MM.1S (cell line): ENCODE measurements around the gene STK38L.
A peak's percentile ranks its signal among the peaks of the same experiment; 100 is the strongest.

Experiments used
- DNase-seq: peaks from one replicate; pipeline ENCODE4 v3.0.0-alpha.2; 2015
- H2AFZ ChIP-seq: fragments of 300-600 bp; sonication (generic); 2 replicates; pipeline ENCODE4 v1.6.0; 2016; ENCODE audit warnings: antibody characterized with exemption, low read length
- H3F3A ChIP-seq: fragments of 300-600 bp; sonication (generic); 2 replicates; pipeline ENCODE4 v1.6.1; 2016; ENCODE audit warnings: mild to moderate bottlenecking, antibody characterized with exemption, low read length, moderate library complexity, mixed read lengths; ENCODE audit not compliant: insufficient read depth
- H3K27ac ChIP-seq: fragments of 300-600 bp; sonication (generic); 2 replicates; pipeline ENCODE4 v1.5.1; 2016; ENCODE audit warnings: mild to moderate bottlenecking, low read length
- H3K27me3 ChIP-seq: fragments of 300-600 bp; sonication (generic); replicated peaks from 2 replicates; pipeline ENCODE4 v1.6.0; 2016; ENCODE audit warnings: low read length; ENCODE audit not compliant: insufficient read depth
- H3K36me3 ChIP-seq: fragments of 300-600 bp; sonication (generic); replicated peaks from 2 replicates; pipeline ENCODE4 v1.6.1; 2016; ENCODE audit warnings: mild to moderate bottlenecking, low read length, mixed read lengths; ENCODE audit not compliant: insufficient read depth
- H3K4me1 ChIP-seq: fragments of 300-600 bp; sonication (generic); 2 replicates; pipeline ENCODE4 v1.6.1; 2016; ENCODE audit warnings: low read length, mixed read lengths
- H3K4me2 ChIP-seq: fragments of 300-600 bp; sonication (generic); 2 replicates; pipeline ENCODE4 v1.6.0; 2016; ENCODE audit warnings: low read depth, low read length
- H3K4me3 ChIP-seq: fragments of 300-600 bp; sonication (generic); 2 replicates; pipeline ENCODE4 v1.5.1; 2016; ENCODE audit warnings: low read length, mixed read lengths
- H3K79me2 ChIP-seq: fragments of 300-600 bp; sonication (generic); 2 replicates; pipeline ENCODE4 v1.6.1; 2016; ENCODE audit warnings: mixed run types, low read length, mixed read lengths
- H3K9ac ChIP-seq: fragments of 300-600 bp; sonication (generic); 2 replicates; pipeline ENCODE4 v1.6.1; 2016; ENCODE audit warnings: low read length, mixed read lengths
- H3K9me2 ChIP-seq: fragments of 300-600 bp; sonication (generic); replicated peaks from 2 replicates; pipeline ENCODE4 v1.6.1; 2016; ENCODE audit warnings: mild to moderate bottlenecking, low read length, mixed read lengths; ENCODE audit not compliant: insufficient read depth
- H3K9me3 ChIP-seq: fragments of 300-600 bp; sonication (generic); replicated peaks from 2 replicates; pipeline ENCODE4 v1.6.1; 2016; ENCODE audit warnings: mild to moderate bottlenecking, low read length, mixed read lengths; ENCODE audit not compliant: insufficient read depth
- H4K20me1 ChIP-seq: fragments of 300-600 bp; sonication (generic); 2 replicates; pipeline ENCODE4 v1.6.1; 2016; ENCODE audit warnings: mild to moderate bottlenecking, low read length, moderate library complexity, mixed read lengths; ENCODE audit not compliant: insufficient read depth
- CTCF ChIP-seq: fragments of 300-600 bp; sonication (generic); IDR thresholded peaks from 2 replicates; pipeline ENCODE4 v1.5.1; 2016; ENCODE audit warnings: antibody characterized with exemption, low read length, mixed read lengths
- EZH2 ChIP-seq: fragments of 300-600 bp; sonication (generic); optimal IDR thresholded peaks from 2 replicates; pipeline ENCODE3; 2017; ENCODE audit warnings: low read depth, mild to moderate bottlenecking, antibody characterized with exemption, low read length, mixed read lengths
- EZH2phosphoT487 ChIP-seq: fragments of 300-600 bp; sonication (generic); IDR thresholded peaks from 2 replicates; pipeline ENCODE4 v1.6.1; 2018; ENCODE audit warnings: antibody characterized with exemption, low read length

Gene STK38L

GRCh38 chr12:27244689-27245488, 803 bp downstream of the STK38L start:
- H4K20me1 ChIP-seq, result no peaks in the 10 kb centered on the region
- DNase-seq, result no peak
- TF ChIP-seq EZH2 (no peak), EZH2phosphoT487 (no peak), CTCF (no peak)
- no peaks in the 10 kb centered on the region for H3K36me3 ChIP-seq
- 0 out of 2 replicates have a peak overlapping the region, but pooled peaks have one; percentile 15 for H2AFZ ChIP-seq
- H3K79me2 ChIP-seq, result peaks cover 58% of the 10 kb centered on the region
- peaks cover 12% of the 10 kb centered on the region for H3F3A ChIP-seq
- peak overlapping the region; percentile 82 for H3K4me2 ChIP-seq
- peak overlapping the region; percentile 96 for H3K9ac ChIP-seq
- H3K4me1 ChIP-seq, result peaks cover 24% of the 10 kb centered on the region
- no peaks in the 10 kb centered on the region for H3K9me3 ChIP-seq
- H3K27me3 ChIP-seq, result no peaks in the 10 kb centered on the region
- peak overlapping the region; percentile 93 for H3K4me3 ChIP-seq
- H3K27ac ChIP-seq, result peak overlapping the region; percentile 68
- H3K9me2 ChIP-seq, result no peaks in the 10 kb centered on the region

- H3K4me1 ChIP-seq, result peaks cover 28% of the 10 kb centered on the region
- peaks cover 70% of the 10 kb centered on the region for H3K79me2 ChIP-seq
- peak overlapping the region; percentile 82 for H3K4me2 ChIP-seq
- no peaks in the 10 kb centered on the region for H4K20me1 ChIP-seq
- H3K36me3 ChIP-seq, result no peaks in the 10 kb centered on the region; the same call in 1 of the 2 replicates
- TF ChIP-seq CTCF (no peak), EZH2phosphoT487 (no peak), EZH2 (no peak)
- H3F3A ChIP-seq, result peaks cover 12% of the 10 kb centered on the region
- peak overlapping the region; percentile 68; the same call in 1 of the 2 replicates for H3K27ac ChIP-seq
- H2AFZ ChIP-seq, result no peak overlapping the region
- H3K9me3 ChIP-seq, result no peaks in the 10 kb centered on the region
- H3K9me2 ChIP-seq, result no peaks in the 10 kb centered on the region
- DNase-seq, result no peak
- no peaks in the 10 kb centered on the region for H3K27me3 ChIP-seq
- H3K9ac ChIP-seq, result peak overlapping the region; percentile 96
- peak overlapping the region; percentile 93 for H3K4me3 ChIP-seq
Observed at GRCh38 chr12:27246141-27246540, 2.1 kb downstream of the STK38L start.

GRCh38 chr12:27246774-27247173, 2.7 kb downstream of the STK38L start:
- H2AFZ ChIP-seq, result no peak overlapping the region
- H3K36me3 ChIP-seq, result no peaks in the 10 kb centered on the region; the same call in 1 of the 2 replicates
- no peaks in the 10 kb centered on the region for H3K27me3 ChIP-seq
- H3K9me3 ChIP-seq, result no peaks in the 10 kb centered on the region
- no peaks in the 10 kb centered on the region for H3K9me2 ChIP-seq
- no peak for TF ChIP-seq CTCF
- TF ChIP-seq EZH2, result no peak
- no peak for TF ChIP-seq EZH2phosphoT487
- H3F3A ChIP-seq, result peaks cover 12% of the 10 kb centered on the region
- no peak overlapping the region for H3K27ac ChIP-seq
- H3K4me2 ChIP-seq, result peak overlapping the region; percentile 82
- no peak for DNase-seq
- peaks cover 28% of the 10 kb centered on the region for H3K4me1 ChIP-seq
- H3K4me3 ChIP-seq, result peak overlapping the region; percentile 93
- H3K79me2 ChIP-seq, result peaks cover 76% of the 10 kb centered on the region
- no peaks in the 10 kb centered on the region for H4K20me1 ChIP-seq
- H3K9ac ChIP-seq, result peak overlapping the region; percentile 96; the same call in 1 of the 2 replicates
